Measurements from ENCODE around the gene PTGR3. TPM values are rescaled to one million over a fixed set of nuclear protein-coding genes. Genes with fewer than 3 reads are reported as not detected.

The PTGR3 gene
- total and polyA plus RNA-seq, 2 donors (not counting 1 experiment from before 2014, with no cell fraction given): 6.8 to 25.1 TPM

DNA sequence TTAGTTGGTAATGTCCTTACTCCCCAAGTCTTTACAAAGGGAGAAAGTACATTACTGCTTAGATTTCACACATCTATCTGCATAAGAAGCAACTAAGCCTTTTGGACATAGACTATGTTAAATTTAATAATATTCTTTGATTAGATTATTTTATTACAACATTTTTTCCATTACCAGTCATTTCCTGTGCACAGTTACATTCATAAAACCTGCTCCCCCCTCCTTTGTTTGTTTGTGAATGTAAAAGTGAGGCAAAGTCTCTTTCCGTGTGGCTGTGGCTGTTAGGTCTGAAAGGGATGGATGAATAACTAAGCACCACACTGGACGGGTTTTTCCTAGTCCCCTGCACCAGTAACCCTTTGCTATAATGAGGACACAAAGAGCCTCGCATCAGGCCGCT lies 9.6 kb downstream of the PTGR3 start:
- peaks cover 7% of the 10 kb centered on the region for H3K36me3 ChIP-seq (ENCODE audit: control insufficient read depth, insufficient read depth, low read length)
- H2AFZ ChIP-seq (ENCODE audit: low read length): no peak overlapping the region
- H3K4me2 ChIP-seq (ENCODE audit: extremely low read depth, insufficient read depth, low read length): peak overlapping the region; percentile 40
- H3K9ac ChIP-seq (ENCODE audit: insufficient read depth, low read length): no peak overlapping the region
- peaks cover 5% of the 10 kb centered on the region for H3K4me1 ChIP-seq (ENCODE audit: control insufficient read depth, extremely low read depth, insufficient read depth, low read length)
- H3K9me3 ChIP-seq (ENCODE audit: control insufficient read depth, insufficient read depth, low read depth, low read length): no peaks in the 10 kb centered on the region
- H3K79me2 ChIP-seq (ENCODE audit: control insufficient read depth, insufficient read depth, low read length): peaks cover 41% of the 10 kb centered on the region
- no peaks in the 10 kb centered on the region for H4K20me1 ChIP-seq (ENCODE audit: control insufficient read depth, extremely low read depth, insufficient read depth, low read length)
- H3K27me3 ChIP-seq (ENCODE audit: control insufficient read depth, insufficient read depth, low read length): no peaks in the 10 kb centered on the region
- no peak for DNase-seq (ENCODE audit: low read depth in 2 of 2)
- H3K4me3 ChIP-seq (replicated peaks in 1 of 4; ENCODE audit: control extremely low read depth in 1 of 4, insufficient read depth in 1 of 4, low read depth in 3 of 4, low read length in 4 of 4): no peak overlapping the region
- no peak overlapping the region for H3K27ac ChIP-seq (ENCODE audit: insufficient read depth, low read length)
- no peak for TF ChIP-seq EZH2 (IDR thresholded peaks at IDR 0.05; ENCODE audit: low read length, missing control alignments)
- TF ChIP-seq, protein P1, sequence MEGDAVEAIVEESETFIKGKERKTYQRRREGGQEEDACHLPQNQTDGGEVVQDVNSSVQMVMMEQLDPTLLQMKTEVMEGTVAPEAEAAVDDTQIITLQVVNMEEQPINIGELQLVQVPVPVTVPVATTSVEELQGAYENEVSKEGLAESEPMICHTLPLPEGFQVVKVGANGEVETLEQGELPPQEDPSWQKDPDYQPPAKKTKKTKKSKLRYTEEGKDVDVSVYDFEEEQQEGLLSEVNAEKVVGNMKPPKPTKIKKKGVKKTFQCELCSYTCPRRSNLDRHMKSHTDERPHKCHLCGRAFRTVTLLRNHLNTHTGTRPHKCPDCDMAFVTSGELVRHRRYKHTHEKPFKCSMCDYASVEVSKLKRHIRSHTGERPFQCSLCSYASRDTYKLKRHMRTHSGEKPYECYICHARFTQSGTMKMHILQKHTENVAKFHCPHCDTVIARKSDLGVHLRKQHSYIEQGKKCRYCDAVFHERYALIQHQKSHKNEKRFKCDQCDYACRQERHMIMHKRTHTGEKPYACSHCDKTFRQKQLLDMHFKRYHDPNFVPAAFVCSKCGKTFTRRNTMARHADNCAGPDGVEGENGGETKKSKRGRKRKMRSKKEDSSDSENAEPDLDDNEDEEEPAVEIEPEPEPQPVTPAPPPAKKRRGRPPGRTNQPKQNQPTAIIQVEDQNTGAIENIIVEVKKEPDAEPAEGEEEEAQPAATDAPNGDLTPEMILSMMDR (conservative IDR thresholded peaks at IDR 0.05 in 1 of 2, IDR thresholded peaks at IDR 0.05 in 1 of 2; ENCODE audit: low read depth in 1 of 2, low read length in 2 of 2): no peak

DNA sequence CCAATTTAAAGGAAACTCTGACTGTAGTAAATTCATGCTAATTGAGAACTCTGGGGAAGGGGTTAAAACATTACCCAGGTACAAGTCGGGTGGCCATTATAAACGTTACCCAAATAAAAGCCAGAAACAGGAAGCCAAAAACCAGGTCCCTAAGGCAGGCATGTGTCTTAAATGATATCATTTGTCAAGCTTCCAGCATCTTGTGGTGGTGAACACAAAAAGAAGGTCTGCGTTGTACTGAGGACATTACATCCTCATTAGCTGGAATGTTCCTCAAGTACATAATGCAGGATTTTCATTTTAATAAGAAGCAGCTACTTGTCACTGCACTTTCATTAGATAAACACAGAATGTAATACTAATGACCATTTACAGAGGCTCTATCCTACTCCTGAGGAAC lies 10.9 kb downstream of the PTGR3 start:
- H3K4me2 ChIP-seq (ENCODE audit: extremely low read depth, insufficient read depth, low read length): no peak overlapping the region
- H3K27ac ChIP-seq (ENCODE audit: insufficient read depth, low read length): no peak overlapping the region
- peaks cover 7% of the 10 kb centered on the region for H3K36me3 ChIP-seq (ENCODE audit: control insufficient read depth, insufficient read depth, low read length)
- peak in 1 of 2 donors; percentile 56 for DNase-seq (ENCODE audit: low read depth in 2 of 2)
- no peak overlapping the region for H3K9ac ChIP-seq (ENCODE audit: insufficient read depth, low read length)
- no peaks in the 10 kb centered on the region for H4K20me1 ChIP-seq (ENCODE audit: control insufficient read depth, extremely low read depth, insufficient read depth, low read length)
- H3K4me3 ChIP-seq (replicated peaks in 1 of 4; ENCODE audit: control extremely low read depth in 1 of 4, insufficient read depth in 1 of 4, low read depth in 3 of 4, low read length in 4 of 4): no peak overlapping the region
- H2AFZ ChIP-seq (ENCODE audit: low read length): no peak overlapping the region
- no peaks in the 10 kb centered on the region for H3K27me3 ChIP-seq (ENCODE audit: control insufficient read depth, insufficient read depth, low read length)
- no peaks in the 10 kb centered on the region for H3K9me3 ChIP-seq (ENCODE audit: control insufficient read depth, insufficient read depth, low read depth, low read length)
- no peak for TF ChIP-seq EZH2 (IDR thresholded peaks at IDR 0.05; ENCODE audit: low read length, missing control alignments)
- TF ChIP-seq, protein P1 (conservative IDR thresholded peaks at IDR 0.05 in 1 of 2, IDR thresholded peaks at IDR 0.05 in 1 of 2; ENCODE audit: low read depth in 1 of 2, low read length in 2 of 2): no peak
- no peaks in the 10 kb centered on the region for H3K4me1 ChIP-seq (ENCODE audit: control insufficient read depth, extremely low read depth, insufficient read depth, low read length)
- H3K79me2 ChIP-seq (ENCODE audit: control insufficient read depth, insufficient read depth, low read length): peaks cover 28% of the 10 kb centered on the region

DNA sequence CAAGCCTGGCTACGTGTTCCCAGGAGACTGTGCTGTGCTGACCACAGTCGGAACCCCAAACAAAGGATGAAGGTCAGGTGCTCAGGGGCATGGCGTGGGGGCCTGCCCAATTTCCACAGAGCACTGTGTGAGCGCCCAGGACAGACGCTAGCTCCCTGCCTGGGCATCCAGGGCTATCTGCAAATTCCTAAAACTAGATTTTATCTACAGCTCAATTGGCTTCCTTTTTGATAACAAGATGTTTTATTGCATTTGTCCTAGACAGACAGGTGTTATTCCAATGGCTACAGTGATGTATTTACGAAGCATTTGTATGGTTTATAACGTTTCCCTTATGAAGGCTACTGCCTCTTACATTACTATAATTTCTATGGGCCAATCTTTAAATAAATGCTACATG lies 16.0 kb downstream of the PTGR3 start:
- Histone ChIP-seq H3K36me3 (ENCODE audit: control insufficient read depth, insufficient read depth, low read length) (no peaks in the 10 kb centered on the region), H4K20me1 (ENCODE audit: control insufficient read depth, extremely low read depth, insufficient read depth, low read length) (no peaks in the 10 kb centered on the region), H3K27me3 (ENCODE audit: control insufficient read depth, insufficient read depth, low read length) (no peaks in the 10 kb centered on the region), H3K9me3 (ENCODE audit: control insufficient read depth, insufficient read depth, low read depth, low read length) (no peaks in the 10 kb centered on the region), H3K4me2 (ENCODE audit: extremely low read depth, insufficient read depth, low read length) (no peak overlapping the region), H3K27ac (ENCODE audit: insufficient read depth, low read length) (no peak overlapping the region), H3K4me1 (ENCODE audit: control insufficient read depth, extremely low read depth, insufficient read depth, low read length) (no peaks in the 10 kb centered on the region), H3K9ac (ENCODE audit: insufficient read depth, low read length) (no peak overlapping the region), H3K4me3 (replicated peaks in 1 of 4; ENCODE audit: control extremely low read depth in 1 of 4, insufficient read depth in 1 of 4, low read depth in 3 of 4, low read length in 4 of 4) (no peak overlapping the region), H2AFZ (ENCODE audit: low read length) (no peak overlapping the region), H3K79me2 (ENCODE audit: control insufficient read depth, insufficient read depth, low read length) (no peaks in the 10 kb centered on the region)
- TF ChIP-seq EZH2 (IDR thresholded peaks at IDR 0.05; ENCODE audit: low read length, missing control alignments): no peak
- TF ChIP-seq, protein P1 (conservative IDR thresholded peaks at IDR 0.05 in 1 of 2, IDR thresholded peaks at IDR 0.05 in 1 of 2; ENCODE audit: low read depth in 1 of 2, low read length in 2 of 2): no peak
- DNase-seq (ENCODE audit: low read depth in 2 of 2): no peak
